Neural progenitor cell (in vitro differentiated cells): Measurements from ENCODE around the gene PRDM2. TPM values are rescaled to one million over a fixed set of nuclear protein-coding genes. Genes with fewer than 3 reads are reported as not detected.

Experiments
- DNase-seq: peaks from one replicate; pipeline ENCODE4 v3.0.0-alpha.2; 2016; ENCODE audit warnings: low spot score
- H2AFZ ChIP-seq: fragments of 200-600 bp; sonication (generic); replicated peaks from 2 replicates; pipeline ENCODE4 v1.6.1; 2016; ENCODE audit warnings: antibody characterized with exemption
- H3F3A ChIP-seq: fragments of 200-600 bp; sonication (generic); 2 replicates; pipeline ENCODE4 v1.6.1; 2016; ENCODE audit warnings: antibody characterized with exemption, low read depth
- H3K27ac ChIP-seq: fragments of 200-600 bp; sonication (generic); 2 replicates; pipeline ENCODE4 v1.5.1; 2016; ENCODE audit warnings: mild to moderate bottlenecking
- H3K27me3 ChIP-seq: fragments of 200-600 bp; sonication (generic); 2 replicates; pipeline ENCODE4 v1.6.1; 2016; ENCODE audit warnings: mild to moderate bottlenecking, moderate library complexity
- H3K36me3 ChIP-seq: fragments of 200-600 bp; sonication (generic); 2 replicates; pipeline ENCODE4 v1.5.1; 2016
- H3K4me1 ChIP-seq: fragments of 200-600 bp; sonication (generic); 2 replicates; pipeline ENCODE4 v1.6.1; 2016; ENCODE audit warnings: mixed run types
- H3K4me2 ChIP-seq: fragments of 200-600 bp; sonication (generic); 2 replicates; pipeline ENCODE4 v1.6.1; 2016
- H3K4me3 ChIP-seq: fragments of 200-600 bp; sonication (generic); 2 replicates; pipeline ENCODE4 v1.5.1; 2016
- H3K79me2 ChIP-seq: fragments of 200-600 bp; sonication (generic); 2 replicates; pipeline ENCODE4 v1.6.1; 2016; ENCODE audit warnings: low read depth
- H3K9ac ChIP-seq: fragments of 200-600 bp; sonication (generic); 2 replicates; pipeline ENCODE4 v1.6.1; 2016
- H3K9me3 ChIP-seq: fragments of 200-600 bp; sonication (generic); 2 replicates; pipeline ENCODE4 v1.5.1; 2016; ENCODE audit warnings: low read depth
- H4K20me1 ChIP-seq: fragments of 200-600 bp; sonication (generic); 2 replicates; pipeline ENCODE4 v1.6.1; 2016; ENCODE audit warnings: low read depth
- H3K27ac Mint-ChIP-seq: 3 replicates; pipeline ENCODE4 v1.8.0; 2021; ENCODE audit warnings: mixed read lengths
- H3K27me3 Mint-ChIP-seq: 2 replicates; pipeline ENCODE4 v1.8.0; 2022; ENCODE audit warnings: low read depth, mild to moderate bottlenecking, inconsistent platforms, moderate library complexity, mixed read lengths; ENCODE audit not compliant: insufficient read depth
- H3K36me3 Mint-ChIP-seq: 3 replicates; pipeline ENCODE4 v1.8.0; 2021; ENCODE audit warnings: mixed read lengths
- H3K4me1 Mint-ChIP-seq: 3 replicates; pipeline ENCODE4 v1.8.0; 2021; ENCODE audit warnings: mixed read lengths
- H3K4me3 Mint-ChIP-seq: 3 replicates; pipeline ENCODE4 v1.8.0; 2021; ENCODE audit warnings: mild to moderate bottlenecking, moderate library complexity, mixed read lengths
- H3K9me3 Mint-ChIP-seq: 3 replicates; pipeline ENCODE4 v1.8.0; 2020; ENCODE audit warnings: mixed read lengths
- EZH2 ChIP-seq: fragments of 200-600 bp; sonication (generic); IDR thresholded peaks from 2 replicates; pipeline ENCODE4 v1.6.1; 2017; ENCODE audit warnings: antibody characterized with exemption, mild to moderate bottlenecking, moderate library complexity
- EZH2phosphoT487 ChIP-seq: fragments of 200-600 bp; sonication (generic); IDR thresholded peaks from 2 replicates; pipeline ENCODE4 v1.6.1; 2017; ENCODE audit warnings: antibody characterized with exemption
- total RNA-seq: library from RNA; depleted of rRNA; stranded (reverse); fragments of >200 nt; gene quantifications from 2 replicates; pipeline ENCODE4 v1.2.3, GENCODE V29; 2015; ENCODE audit warnings: low replicate concordance
- TF ChIP-seq, protein P1 (sequence below): fragments of 200-600 bp; sonication (generic); IDR thresholded peaks from 2 replicates; pipeline ENCODE4 v1.5.1; 2017; ENCODE audit warnings: antibody characterized with exemption, mild to moderate bottlenecking

PRDM2 gene
- total RNA-seq, 1 donor from 2014 or later = 22.0 TPM

DNA sequence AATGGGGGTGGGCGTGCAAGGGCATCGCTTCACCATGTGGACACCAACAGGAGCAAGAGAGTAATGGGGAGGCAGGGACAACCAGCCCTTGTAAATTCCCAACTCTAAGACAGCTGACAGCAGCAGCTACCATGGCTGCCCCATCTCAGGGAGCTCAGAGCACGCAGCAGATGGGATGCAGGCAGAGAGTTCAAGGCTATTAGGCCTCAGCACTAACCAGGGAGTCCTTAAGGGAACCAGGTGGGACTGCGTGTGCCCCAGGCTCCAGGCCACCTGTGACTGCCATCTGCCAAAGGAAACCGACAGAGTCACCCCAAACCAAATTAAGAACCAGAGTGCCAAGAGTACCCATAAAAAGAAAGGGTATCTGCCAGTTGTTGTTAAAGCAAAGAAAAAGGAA lies 33.7 kb upstream of the PRDM2 start:
- no peak overlapping the region for H2AFZ ChIP-seq
- H3K9me3 ChIP-seq = no peaks in the 10 kb centered on the region
- H3K4me3 ChIP-seq = no peak overlapping the region
- Mint-ChIP-seq H3K9me3 (peaks cover 2% of the 10 kb centered on the region), H3K27ac (no peak overlapping the region), H3K36me3 (no peaks in the 10 kb centered on the region), H3K27me3 (peaks cover 4% of the 10 kb centered on the region), H3K4me1 (peaks cover 12% of the 10 kb centered on the region), H3K4me3 (no peak overlapping the region)
- H3F3A ChIP-seq = no peaks in the 10 kb centered on the region
- H3K79me2 ChIP-seq = no peaks in the 10 kb centered on the region
- no peak for DNase-seq
- no peaks in the 10 kb centered on the region for H4K20me1 ChIP-seq
- no peaks in the 10 kb centered on the region for H3K36me3 ChIP-seq
- TF ChIP-seq EZH2phosphoT487 (no peak), EZH2 (no peak)
- TF ChIP-seq, protein P1, sequence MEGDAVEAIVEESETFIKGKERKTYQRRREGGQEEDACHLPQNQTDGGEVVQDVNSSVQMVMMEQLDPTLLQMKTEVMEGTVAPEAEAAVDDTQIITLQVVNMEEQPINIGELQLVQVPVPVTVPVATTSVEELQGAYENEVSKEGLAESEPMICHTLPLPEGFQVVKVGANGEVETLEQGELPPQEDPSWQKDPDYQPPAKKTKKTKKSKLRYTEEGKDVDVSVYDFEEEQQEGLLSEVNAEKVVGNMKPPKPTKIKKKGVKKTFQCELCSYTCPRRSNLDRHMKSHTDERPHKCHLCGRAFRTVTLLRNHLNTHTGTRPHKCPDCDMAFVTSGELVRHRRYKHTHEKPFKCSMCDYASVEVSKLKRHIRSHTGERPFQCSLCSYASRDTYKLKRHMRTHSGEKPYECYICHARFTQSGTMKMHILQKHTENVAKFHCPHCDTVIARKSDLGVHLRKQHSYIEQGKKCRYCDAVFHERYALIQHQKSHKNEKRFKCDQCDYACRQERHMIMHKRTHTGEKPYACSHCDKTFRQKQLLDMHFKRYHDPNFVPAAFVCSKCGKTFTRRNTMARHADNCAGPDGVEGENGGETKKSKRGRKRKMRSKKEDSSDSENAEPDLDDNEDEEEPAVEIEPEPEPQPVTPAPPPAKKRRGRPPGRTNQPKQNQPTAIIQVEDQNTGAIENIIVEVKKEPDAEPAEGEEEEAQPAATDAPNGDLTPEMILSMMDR = no peak
- H3K27ac ChIP-seq = no peak overlapping the region
- H3K27me3 ChIP-seq = no peaks in the 10 kb centered on the region
- H3K4me2 ChIP-seq = no peak overlapping the region
- no peaks in the 10 kb centered on the region for H3K4me1 ChIP-seq
- H3K9ac ChIP-seq = no peak overlapping the region

DNA sequence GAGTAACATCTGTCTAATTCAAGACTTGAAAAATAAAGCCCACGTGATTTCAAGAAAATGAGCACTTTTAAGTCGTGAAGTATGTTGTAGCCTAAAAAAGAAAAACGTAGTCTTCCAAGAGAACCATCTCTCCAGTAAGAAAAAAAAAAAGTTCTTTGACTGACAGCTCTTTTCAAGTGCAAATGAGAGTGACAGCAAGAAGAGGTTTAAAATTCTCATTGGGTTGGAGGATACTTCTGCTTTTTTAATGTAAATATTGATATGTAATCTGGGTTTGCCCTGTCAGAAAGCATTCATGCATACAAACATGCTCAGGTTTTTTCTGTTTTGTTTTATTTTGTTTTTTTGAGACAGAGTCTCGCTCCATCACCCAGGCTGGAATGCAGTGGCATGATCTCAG lies 32.3 kb upstream of the PRDM2 start:
- Histone ChIP-seq H2AFZ (no peak overlapping the region), H3K4me2 (no peak overlapping the region), H3K79me2 (no peaks in the 10 kb centered on the region), H3K27ac (no peak overlapping the region), H4K20me1 (no peaks in the 10 kb centered on the region), H3K9ac (no peak overlapping the region), H3K9me3 (no peaks in the 10 kb centered on the region), H3K36me3 (no peaks in the 10 kb centered on the region), H3K4me1 (no peaks in the 10 kb centered on the region), H3K4me3 (no peak overlapping the region), H3K27me3 (no peaks in the 10 kb centered on the region), H3F3A (no peaks in the 10 kb centered on the region)
- H3K4me1 Mint-ChIP-seq = peaks cover 7% of the 10 kb centered on the region
- no peaks in the 10 kb centered on the region for H3K9me3 Mint-ChIP-seq
- no peak for TF ChIP-seq EZH2phosphoT487
- TF ChIP-seq EZH2 = no peak
- TF ChIP-seq, protein P1 = no peak
- no peaks in the 10 kb centered on the region for H3K36me3 Mint-ChIP-seq
- no peak for DNase-seq
- H3K4me3 Mint-ChIP-seq = no peak overlapping the region
- no peaks in the 10 kb centered on the region for H3K27me3 Mint-ChIP-seq
- no peak overlapping the region for H3K27ac Mint-ChIP-seq

DNA sequence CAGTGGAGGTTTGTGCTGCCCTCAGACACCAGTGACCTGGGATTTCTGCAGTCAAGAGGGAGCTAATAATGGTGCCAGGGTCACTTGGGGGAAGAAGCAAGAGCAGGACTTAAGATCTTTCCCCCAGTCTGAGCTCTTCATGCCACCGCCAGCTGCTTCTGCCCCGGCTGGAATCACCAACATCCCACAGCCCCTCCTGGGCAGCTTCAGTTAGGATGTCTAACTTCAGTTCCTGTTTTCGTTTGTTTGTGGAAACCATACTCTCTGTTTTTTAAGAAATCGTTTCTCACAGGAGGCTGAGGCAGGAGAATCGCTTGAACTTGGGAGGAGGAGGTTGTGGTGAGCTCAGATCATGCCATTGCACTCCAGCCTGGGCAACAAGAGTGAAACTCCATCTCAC lies 25.6 kb upstream of the PRDM2 start:
- Mint-ChIP-seq H3K27ac (no peak overlapping the region), H3K27me3 (no peaks in the 10 kb centered on the region), H3K4me3 (no peak overlapping the region), H3K9me3 (peaks cover 2% of the 10 kb centered on the region), H3K4me1 (no peaks in the 10 kb centered on the region), H3K36me3 (no peaks in the 10 kb centered on the region)
- H3K4me1 ChIP-seq = no peaks in the 10 kb centered on the region
- H3K36me3 ChIP-seq = no peaks in the 10 kb centered on the region
- no peaks in the 10 kb centered on the region for H3K9me3 ChIP-seq
- no peak overlapping the region for H3K9ac ChIP-seq
- H4K20me1 ChIP-seq = no peaks in the 10 kb centered on the region
- no peak overlapping the region for H3K4me3 ChIP-seq
- no peak for DNase-seq
- H3K27me3 ChIP-seq = no peaks in the 10 kb centered on the region
- H2AFZ ChIP-seq = no peak overlapping the region
- H3K4me2 ChIP-seq = no peak overlapping the region
- H3K27ac ChIP-seq = no peak overlapping the region
- no peaks in the 10 kb centered on the region for H3F3A ChIP-seq
- TF ChIP-seq, protein P1 = no peak
- no peak for TF ChIP-seq EZH2
- TF ChIP-seq EZH2phosphoT487 = no peak
- H3K79me2 ChIP-seq = no peaks in the 10 kb centered on the region
